HAP-1 (cell line): Measurements from ENCODE around the gene MAJIN.
"Not testable (repeated sequence)": the region's sequence is repeated elsewhere in the genome, so short reads cannot be mapped to it uniquely, and the experiment has no call there.

Experiments
- DNase-seq, 2 experiments: peaks; one replicate each; pipeline ENCODE4 v3.0.0-alpha.2; 2016 to 2020; ENCODE audit warnings: low spot score in 2 of 2
- H3K27me3 ChIP-seq: fragments of 250-450 bp; sonication (Bioruptor Pico); 2 replicates; pipeline ENCODE4 v1.5.1; 2020; ENCODE audit warnings: low read depth, mild to moderate bottlenecking, moderate library complexity
- H3K36me3 ChIP-seq: fragments of 250-450 bp; sonication (Bioruptor Pico); replicated peaks from 2 replicates; pipeline ENCODE4 v1.5.1; 2020; ENCODE audit warnings: mild to moderate bottlenecking
- H3K4me1 ChIP-seq: fragments of 250-450 bp; sonication (Bioruptor Pico); 2 replicates; pipeline ENCODE4 v1.5.1; 2020; ENCODE audit warnings: mild to moderate bottlenecking
- H3K4me3 ChIP-seq: fragments of 250-450 bp; sonication (Bioruptor Pico); 2 replicates; pipeline ENCODE4 v1.5.1; 2020; ENCODE audit warnings: mild to moderate bottlenecking, moderate library complexity
- H3K9me3 ChIP-seq: fragments of 250-450 bp; sonication (Bioruptor Pico); 2 replicates; pipeline ENCODE4 v1.5.1; 2020; ENCODE audit warnings: mild to moderate bottlenecking, moderate library complexity
- in situ Hi-C: fragments of 300-500 bp; cut with MboI; formaldehyde crosslinking; loops from 3 replicates; pipeline ENCODE4 v1.14.3; 2020; ENCODE audit warnings: low sequenced_read_pairs, inconsistent platforms, mixed read lengths

Gene MAJIN

GRCh38 chr11:65002706-65003105 is 30.8 kb upstream of the MAJIN start:
- in situ Hi-C loops: no loop called here
- Histone ChIP-seq H3K4me1 (peaks cover 6% of the 10 kb centered on the region; the same call in 1 of the 2 replicates), H3K36me3 (no peaks in the 10 kb centered on the region), H3K27me3 (no peaks in the 10 kb centered on the region), H3K9me3 (no peaks in the 10 kb centered on the region), H3K4me3 (no peak overlapping the region)
- no peak for DNase-seq

GRCh38 chr11:64999478-64999877 is 27.6 kb upstream of the MAJIN start:
- no peaks in the 10 kb centered on the region for H3K9me3 ChIP-seq
- DNase-seq: no peak
- peaks cover 6% of the 10 kb centered on the region; the same call in 1 of the 2 replicates for H3K4me1 ChIP-seq
- H3K36me3 ChIP-seq: no peaks in the 10 kb centered on the region
- no peak overlapping the region for H3K4me3 ChIP-seq
- no peaks in the 10 kb centered on the region for H3K27me3 ChIP-seq
- in situ Hi-C loops: no loop called here

DNA sequence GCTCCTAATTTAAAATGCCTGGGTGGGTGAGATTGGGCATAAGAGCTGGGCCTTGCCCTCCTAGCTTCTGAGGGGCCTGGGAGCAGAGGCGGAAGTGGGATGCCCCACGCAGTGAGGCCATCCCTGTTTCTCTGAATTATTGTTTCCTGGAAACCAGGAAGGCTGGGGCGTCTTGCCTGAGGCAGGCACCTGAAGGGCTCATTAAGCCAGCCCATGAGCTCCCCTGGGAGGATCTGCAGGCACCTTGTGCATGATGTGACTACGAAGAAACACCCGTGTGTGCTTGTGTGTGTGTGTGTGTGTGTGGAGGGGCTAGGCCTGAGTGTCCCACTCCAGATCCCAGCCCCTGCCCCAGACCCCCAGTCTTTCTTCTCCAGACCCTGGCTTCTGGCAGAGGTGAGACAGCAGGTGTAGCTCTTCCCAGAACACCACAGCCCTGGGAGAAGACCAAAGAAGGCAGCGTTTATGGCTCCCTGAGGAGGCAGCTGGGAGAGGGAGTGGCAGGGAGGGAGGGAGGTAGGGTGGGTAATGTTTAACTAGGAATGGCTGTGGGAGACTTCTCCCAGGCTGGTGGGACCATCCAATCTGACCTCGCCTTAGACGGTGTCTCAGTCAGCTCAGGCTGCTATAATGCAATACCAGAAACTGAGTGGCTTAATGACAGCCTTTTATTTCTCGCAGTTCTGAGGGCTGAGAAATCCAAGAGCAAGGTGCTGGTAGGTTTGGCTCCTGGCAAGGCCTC is 27.0 kb upstream of the MAJIN start:
- Histone ChIP-seq H3K4me3 (no peak overlapping the region), H3K4me1 (peaks cover 6% of the 10 kb centered on the region; the same call in 1 of the 2 replicates), H3K36me3 (no peaks in the 10 kb centered on the region), H3K27me3 (no peaks in the 10 kb centered on the region), H3K9me3 (no peaks in the 10 kb centered on the region)
- DNase-seq: no peak
- in situ Hi-C loops: no loop called here

- no peaks in the 10 kb centered on the region for H3K9me3 ChIP-seq
- H3K4me1 ChIP-seq: peaks cover 6% of the 10 kb centered on the region; the same call in 1 of the 2 replicates
- in situ Hi-C loops: no loop called here
- no peak overlapping the region for H3K4me3 ChIP-seq
- H3K27me3 ChIP-seq: 0 out of 2 replicates have a peak, but pooled peaks cover 3% of the 10 kb centered on the region
- DNase-seq: no peak
- no peaks in the 10 kb centered on the region for H3K36me3 ChIP-seq
Observed at GRCh38 chr11:64998141-64998540, 26.2 kb upstream of the MAJIN start.

DNA sequence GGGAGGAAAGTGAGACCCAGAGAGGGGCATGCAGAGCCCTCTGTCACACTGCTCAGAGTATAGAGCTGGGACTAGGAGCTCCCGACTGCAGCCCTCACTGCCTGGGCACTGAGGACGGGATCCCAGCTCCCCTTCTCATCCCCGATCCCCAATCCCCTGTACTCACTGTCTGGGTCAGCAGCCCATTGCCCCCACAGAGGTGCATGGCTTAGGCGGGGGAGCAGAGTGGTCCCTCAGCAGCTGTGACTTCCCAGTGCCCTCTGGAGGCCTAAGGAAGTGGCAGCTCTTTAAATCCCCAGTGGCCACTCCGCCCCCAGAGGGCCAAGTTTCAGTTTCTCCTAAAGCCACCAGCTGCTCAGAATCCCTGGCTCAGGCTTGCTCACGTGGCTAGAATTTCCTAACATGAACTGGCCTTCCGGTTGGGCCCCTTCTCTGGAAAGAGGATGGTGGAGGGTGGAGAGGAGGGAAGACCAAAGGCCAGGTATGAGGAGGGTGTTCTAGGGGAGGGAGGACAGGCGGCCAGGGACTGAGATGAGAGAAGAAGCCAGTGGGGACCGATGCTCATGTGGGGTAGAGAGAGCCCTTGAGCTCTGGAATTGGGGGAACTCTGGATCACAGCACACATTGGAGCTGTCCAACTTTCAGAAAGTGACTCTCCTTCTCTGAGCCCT is 24.9 kb upstream of the MAJIN start, which contains the start of gene BATF2:
Gene BATF2 (minus strand): TSS at position 262 of the 671 bp plus-strand sequence. CDS start 57 bp downstream, at position 205.
- in situ Hi-C loops: no loop called here
- Histone ChIP-seq H3K4me1 (peaks cover 6% of the 10 kb centered on the region; the same call in 1 of the 2 replicates), H3K4me3 (no peak within 1 kb of the TSS), H3K9me3 (no peaks in the 10 kb centered on the region), H3K36me3 (no peaks in the 10 kb centered on the region), H3K27me3 (0 out of 2 replicates have a peak, but pooled peaks cover 3% of the 10 kb centered on the region)
- peak; percentile 41 to 67 for DNase-seq

DNA sequence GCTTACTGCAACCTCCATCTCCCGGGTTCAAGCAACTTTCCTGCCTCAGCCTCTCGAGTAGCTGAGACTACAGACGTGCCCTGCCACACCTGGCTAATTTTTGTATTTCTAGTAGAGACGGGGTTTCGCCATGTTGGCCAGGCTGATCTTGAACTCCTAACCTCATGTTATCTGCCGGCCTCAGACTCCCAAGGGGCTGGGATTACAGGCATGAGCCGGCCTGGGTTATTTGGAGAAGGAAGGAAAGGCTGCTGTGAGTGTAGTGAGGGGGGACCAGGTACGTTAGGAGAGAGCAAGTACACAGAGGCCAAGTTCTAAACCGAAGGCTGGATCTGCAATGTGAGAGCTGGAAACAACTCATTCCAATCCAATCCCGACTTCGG is 24.4 kb upstream of the MAJIN start:
- Histone ChIP-seq H3K4me1 (peaks cover 6% of the 10 kb centered on the region; the same call in 1 of the 2 replicates), H3K27me3 (0 out of 2 replicates have a peak, but pooled peaks cover 3% of the 10 kb centered on the region), H3K36me3 (no peaks in the 10 kb centered on the region), H3K9me3 (no peaks in the 10 kb centered on the region), H3K4me3 (no peak overlapping the region)
- DNase-seq: no peak
- in situ Hi-C loops: no loop called here

- Histone ChIP-seq H3K9me3 (no peaks in the 10 kb centered on the region), H3K36me3 (no peaks in the 10 kb centered on the region), H3K4me3 (no peak overlapping the region), H3K4me1 (peaks cover 3% of the 10 kb centered on the region; the same call in 1 of the 2 replicates), H3K27me3 (0 out of 2 replicates have a peak, but pooled peaks cover 3% of the 10 kb centered on the region)
- in situ Hi-C loops: no loop called here
- no peak for DNase-seq
Observed at GRCh38 chr11:64994318-64994717, 22.4 kb upstream of the MAJIN start.

DNA sequence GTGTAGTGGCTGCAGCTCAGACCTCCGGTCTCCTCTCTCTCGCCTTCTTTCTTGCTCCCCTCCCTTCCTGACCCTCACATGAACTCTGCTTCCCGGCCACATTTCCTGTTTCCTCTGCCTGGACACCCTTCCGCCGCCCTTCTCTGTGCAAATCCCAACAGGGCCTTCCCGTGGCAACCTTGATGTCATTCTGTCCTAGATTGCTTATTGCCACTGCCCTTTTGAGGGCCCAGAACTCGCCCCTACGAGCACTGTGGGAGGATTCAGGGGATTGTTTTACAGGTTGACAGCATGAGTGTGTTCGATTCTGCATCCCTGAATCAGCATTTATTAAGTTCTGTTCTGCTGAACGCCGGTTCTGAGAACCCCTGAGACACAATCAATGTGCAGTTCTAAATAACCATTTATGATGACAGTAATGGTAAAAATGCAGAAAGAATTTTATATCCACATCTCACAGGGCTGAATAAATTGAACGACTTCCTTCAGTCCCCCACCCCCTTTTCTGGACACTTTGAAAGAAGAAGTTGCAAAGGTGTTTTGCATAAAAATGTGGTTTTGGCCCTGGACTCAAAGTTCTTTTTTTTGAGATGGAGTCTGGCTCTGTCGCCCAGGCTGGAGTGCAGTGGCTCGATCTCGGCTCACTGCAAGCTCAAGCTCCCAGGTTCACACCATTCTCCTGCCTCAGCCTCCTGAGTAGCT is 18.5 kb upstream of the MAJIN start:
- no peak for DNase-seq
- Histone ChIP-seq H3K4me1 (peaks cover 3% of the 10 kb centered on the region; the same call in 1 of the 2 replicates), H3K36me3 (no peaks in the 10 kb centered on the region), H3K27me3 (0 out of 2 replicates have a peak, but pooled peaks cover 3% of the 10 kb centered on the region), H3K4me3 (no peak overlapping the region), H3K9me3 (no peaks in the 10 kb centered on the region)
- in situ Hi-C loops: no loop called here

DNA sequence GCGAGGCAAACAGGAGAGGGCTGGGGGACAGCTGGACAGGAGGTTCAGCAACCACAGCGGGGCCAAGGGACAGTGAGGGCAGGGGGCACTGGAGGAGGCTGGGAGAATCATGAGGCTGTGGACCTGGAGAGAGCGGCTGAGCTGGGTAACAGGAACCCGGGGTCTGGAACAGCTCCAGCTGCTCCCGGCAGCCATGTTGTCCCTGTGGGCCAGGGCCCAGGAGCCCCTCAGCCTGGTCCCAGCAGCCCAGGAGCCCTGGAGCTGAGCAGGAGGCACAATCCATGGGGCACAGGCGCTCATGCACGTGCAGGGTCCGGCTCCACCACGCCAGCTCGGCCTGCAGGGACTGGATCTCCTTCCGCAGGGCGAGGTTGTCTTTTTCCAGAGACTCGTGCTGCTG is 17.5 kb upstream of the MAJIN start:
- 0 out of 2 replicates have a peak, but pooled peaks cover 3% of the 10 kb centered on the region for H3K27me3 ChIP-seq
- in situ Hi-C loops: no loop called here
- H3K9me3 ChIP-seq: no peaks in the 10 kb centered on the region
- H3K36me3 ChIP-seq: no peaks in the 10 kb centered on the region
- no peak overlapping the region for H3K4me3 ChIP-seq
- DNase-seq: no peak
- H3K4me1 ChIP-seq: peaks cover 3% of the 10 kb centered on the region; the same call in 1 of the 2 replicates

DNA sequence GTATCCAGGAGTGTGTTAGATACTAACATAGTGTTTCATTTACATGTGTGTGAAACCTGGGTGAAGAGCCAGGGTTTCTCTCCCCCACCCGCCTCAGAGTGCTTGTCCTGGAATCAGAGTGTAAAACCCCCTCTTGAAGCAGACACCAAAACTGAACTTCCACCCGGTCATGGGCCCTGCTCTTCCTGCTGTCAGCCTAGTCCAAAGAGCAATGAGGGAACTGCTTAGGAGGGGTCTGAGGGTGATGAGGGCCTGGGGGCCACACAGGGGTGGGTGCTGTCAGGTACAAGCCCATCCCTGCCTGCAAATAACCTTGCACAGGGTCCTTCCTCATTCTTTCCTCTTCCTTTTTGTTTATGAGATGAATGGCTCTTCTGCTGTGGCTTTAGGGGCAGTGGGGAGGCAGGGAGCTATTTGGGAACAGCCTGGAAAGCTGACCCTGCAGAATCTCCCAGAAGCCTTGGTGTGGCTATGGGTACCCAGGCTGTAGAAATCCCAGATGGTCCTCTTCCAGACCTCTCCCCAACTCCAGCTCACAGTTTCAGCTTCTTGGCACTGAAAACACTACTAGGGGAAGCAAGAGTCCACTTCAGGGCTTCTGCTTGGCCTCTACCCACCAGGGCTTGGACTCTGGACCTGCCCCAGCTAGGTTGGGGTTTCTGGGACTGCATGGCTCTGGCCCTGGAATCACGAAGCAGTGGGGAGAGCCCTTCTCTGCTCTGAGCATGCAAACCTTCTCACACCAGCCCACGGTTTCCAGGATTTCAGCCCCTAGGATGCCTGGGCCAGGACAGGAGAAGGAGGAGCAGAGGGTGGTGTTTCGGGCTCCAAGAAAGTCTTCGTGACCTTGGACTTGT is 16.3 kb upstream of the MAJIN start:
- peaks cover 3% of the 10 kb centered on the region; the same call in 1 of the 2 replicates for H3K4me1 ChIP-seq
- H3K9me3 ChIP-seq: no peaks in the 10 kb centered on the region
- in situ Hi-C loops: no loop called here
- H3K4me3 ChIP-seq: no peak overlapping the region
- H3K36me3 ChIP-seq: no peaks in the 10 kb centered on the region
- DNase-seq: no peak
- no peaks in the 10 kb centered on the region for H3K27me3 ChIP-seq

DNA sequence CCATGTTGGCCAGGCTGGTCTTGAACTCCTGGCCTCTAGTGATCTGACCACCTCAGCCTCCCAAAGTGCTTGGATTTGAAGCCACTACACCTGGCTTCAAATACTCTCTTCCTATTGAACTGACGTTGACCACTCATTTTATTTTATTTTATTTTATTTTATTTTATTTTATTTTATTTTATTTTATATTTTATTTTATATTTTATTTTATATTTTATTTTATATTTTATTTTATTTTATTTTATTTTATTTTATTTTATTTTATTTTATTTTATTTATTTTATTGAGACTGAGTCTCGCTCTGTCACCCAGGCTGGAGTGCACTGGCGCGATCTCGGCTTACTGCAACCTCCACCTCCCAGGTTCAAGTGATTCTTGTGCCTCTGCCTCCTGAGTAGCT is 11.4 kb upstream of the MAJIN start:
- H3K9me3 ChIP-seq, H3K36me3 ChIP-seq, in situ Hi-C loops, H3K4me3 ChIP-seq, H3K4me1 ChIP-seq, DNase-seq: not testable (repeated sequence)
- H3K27me3 ChIP-seq: peaks cover 11% of the 10 kb centered on the region; the same call in 1 of the 2 replicates

DNA sequence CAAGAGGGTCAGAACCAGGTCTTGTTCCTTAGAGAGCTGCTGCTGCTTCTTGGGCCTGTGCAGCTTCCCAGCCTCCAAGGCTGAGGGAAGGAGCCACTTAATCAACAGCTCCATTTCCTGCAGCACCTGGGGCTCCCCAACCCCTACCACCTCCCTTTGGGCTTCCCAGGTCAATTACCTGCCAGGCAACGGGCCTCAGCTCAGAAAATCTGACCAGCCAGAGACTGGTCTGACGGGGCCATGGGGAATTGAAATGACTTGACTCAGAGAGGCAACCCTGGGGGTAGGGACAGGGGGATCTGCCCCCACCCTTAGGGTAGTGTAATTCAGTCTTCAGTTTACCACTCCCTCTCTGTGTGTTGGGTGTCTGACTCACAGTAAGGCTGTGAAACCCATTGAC is 4.7 kb upstream of the MAJIN start:
- Histone ChIP-seq H3K4me1 (no peaks in the 10 kb centered on the region), H3K4me3 (no peak overlapping the region), H3K9me3 (no peaks in the 10 kb centered on the region), H3K27me3 (peaks cover 10% of the 10 kb centered on the region; the same call in 1 of the 2 replicates), H3K36me3 (no peaks in the 10 kb centered on the region)
- in situ Hi-C loops: no loop called here
- no peak for DNase-seq

DNA sequence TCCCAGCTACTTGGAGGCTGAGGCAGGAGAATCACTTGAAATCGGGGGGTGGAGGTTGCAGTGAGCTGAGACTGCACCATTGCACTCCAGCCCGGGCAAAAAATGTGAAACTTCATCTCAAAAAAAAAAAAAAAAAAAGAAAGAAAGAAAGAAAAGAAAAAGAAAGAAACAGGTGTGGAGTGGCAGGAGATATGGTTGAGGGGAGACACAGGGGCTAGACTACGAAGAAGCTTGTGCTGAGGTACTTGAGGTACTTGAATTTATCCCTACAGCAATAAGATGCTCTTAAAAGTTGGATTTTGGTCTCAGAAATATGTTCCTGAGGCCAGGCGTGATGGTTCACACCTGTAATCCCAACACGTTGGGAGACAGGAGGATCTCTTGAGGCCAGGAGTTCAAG is 2.2 kb upstream of the MAJIN start:
- in situ Hi-C loops: no loop called here
- no peaks in the 10 kb centered on the region for H3K9me3 ChIP-seq
- no peak for DNase-seq
- H3K36me3 ChIP-seq: no peaks in the 10 kb centered on the region
- H3K4me1 ChIP-seq: no peaks in the 10 kb centered on the region
- H3K27me3 ChIP-seq: no peaks in the 10 kb centered on the region
- no peak overlapping the region for H3K4me3 ChIP-seq
